GM12801 (cell line): ENCODE results near the gene PRDM16.

Experiments
- TF ChIP-seq, protein P1 (sequence below): IDR thresholded peaks from one replicate; pipeline ENCODE4 v1.5.1; 2011; ENCODE audit warnings: control low read depth; ENCODE audit not compliant: insufficient read length; ENCODE audit errors: extremely low read depth

Gene PRDM16

DNA sequence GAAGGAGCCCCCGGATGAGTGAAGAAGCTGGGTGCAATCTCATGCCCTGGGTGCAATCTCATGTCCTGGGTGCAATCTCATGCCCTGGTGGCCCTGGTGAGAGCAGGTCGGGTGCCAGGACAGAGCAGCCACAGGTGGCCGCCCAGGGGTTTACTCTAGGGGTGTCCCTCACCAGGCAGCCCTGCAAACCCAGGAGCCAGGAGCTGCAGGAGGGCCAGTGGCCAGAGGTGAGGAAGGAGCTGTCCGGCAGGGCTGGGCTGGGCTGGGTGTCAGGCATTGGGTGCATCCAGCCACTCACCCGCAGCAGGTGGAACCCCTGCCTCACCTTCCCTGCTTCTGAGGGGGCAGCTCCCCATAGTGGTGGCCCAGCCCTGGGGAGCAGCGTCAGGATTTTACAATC lies 79.2 kb downstream of the PRDM16 start:
- TF ChIP-seq, protein P1, sequence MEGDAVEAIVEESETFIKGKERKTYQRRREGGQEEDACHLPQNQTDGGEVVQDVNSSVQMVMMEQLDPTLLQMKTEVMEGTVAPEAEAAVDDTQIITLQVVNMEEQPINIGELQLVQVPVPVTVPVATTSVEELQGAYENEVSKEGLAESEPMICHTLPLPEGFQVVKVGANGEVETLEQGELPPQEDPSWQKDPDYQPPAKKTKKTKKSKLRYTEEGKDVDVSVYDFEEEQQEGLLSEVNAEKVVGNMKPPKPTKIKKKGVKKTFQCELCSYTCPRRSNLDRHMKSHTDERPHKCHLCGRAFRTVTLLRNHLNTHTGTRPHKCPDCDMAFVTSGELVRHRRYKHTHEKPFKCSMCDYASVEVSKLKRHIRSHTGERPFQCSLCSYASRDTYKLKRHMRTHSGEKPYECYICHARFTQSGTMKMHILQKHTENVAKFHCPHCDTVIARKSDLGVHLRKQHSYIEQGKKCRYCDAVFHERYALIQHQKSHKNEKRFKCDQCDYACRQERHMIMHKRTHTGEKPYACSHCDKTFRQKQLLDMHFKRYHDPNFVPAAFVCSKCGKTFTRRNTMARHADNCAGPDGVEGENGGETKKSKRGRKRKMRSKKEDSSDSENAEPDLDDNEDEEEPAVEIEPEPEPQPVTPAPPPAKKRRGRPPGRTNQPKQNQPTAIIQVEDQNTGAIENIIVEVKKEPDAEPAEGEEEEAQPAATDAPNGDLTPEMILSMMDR: no peak

DNA sequence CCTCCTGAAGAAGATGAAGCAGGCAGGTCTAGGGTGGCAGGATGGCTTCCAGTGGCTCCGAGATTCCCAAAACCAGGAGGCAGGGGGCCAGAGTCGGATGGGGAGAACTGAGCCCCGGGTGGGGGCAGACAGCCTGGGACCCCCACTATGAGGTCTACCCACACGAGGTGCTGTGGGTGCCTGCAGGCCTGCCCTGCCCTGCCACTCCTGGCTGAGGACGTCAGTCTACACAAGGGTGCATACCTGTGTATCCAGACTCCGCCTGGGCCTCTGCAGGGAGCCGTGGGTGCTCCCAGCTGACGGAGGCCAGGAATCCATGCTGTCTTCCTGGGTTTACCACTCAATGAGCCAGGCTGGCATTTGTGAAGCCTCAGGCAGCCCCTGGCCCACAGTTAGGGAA lies 80.3 kb downstream of the PRDM16 start:
- TF ChIP-seq, protein P1: no peak

DNA sequence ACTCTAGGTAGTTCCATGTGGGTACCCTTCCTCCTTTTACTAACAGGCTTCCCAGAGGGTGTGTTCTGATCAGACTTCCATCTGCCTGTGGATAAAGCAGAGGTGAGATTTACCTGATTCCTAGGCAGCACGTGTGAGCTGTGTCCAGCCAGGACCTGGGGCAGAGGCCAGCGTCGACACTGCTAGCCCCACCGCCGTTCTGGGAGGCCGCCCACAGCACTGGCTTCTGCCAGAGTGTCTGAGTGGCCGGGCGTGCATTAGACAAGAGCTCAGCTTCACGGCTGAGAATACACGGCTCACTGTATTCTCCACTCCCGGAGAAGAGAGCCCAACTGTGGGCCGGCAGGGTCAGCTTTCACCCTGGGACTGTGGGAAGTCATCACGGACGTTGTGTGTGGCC lies 82.5 kb downstream of the PRDM16 start:
- TF ChIP-seq, protein P1: no peak

DNA sequence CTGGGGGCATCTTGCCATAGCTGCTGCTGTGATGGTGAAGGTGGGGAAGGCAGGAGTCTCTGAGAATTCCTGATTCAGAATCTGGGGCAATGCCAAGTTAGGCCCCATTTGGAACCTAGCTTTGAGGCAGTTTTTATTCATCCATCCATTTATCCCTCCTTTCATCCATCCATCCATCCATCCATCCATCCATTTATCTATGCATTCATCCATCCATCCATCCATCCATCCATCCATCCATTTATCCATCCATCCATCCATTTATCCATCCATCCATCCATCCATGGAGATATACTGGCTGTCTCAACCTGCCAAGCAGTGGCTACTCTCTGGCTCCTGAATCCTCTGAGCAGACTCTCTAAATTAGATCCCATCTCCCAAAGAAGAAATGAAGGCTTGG lies 83.1 kb downstream of the PRDM16 start:
- TF ChIP-seq, protein P1: no peak

DNA sequence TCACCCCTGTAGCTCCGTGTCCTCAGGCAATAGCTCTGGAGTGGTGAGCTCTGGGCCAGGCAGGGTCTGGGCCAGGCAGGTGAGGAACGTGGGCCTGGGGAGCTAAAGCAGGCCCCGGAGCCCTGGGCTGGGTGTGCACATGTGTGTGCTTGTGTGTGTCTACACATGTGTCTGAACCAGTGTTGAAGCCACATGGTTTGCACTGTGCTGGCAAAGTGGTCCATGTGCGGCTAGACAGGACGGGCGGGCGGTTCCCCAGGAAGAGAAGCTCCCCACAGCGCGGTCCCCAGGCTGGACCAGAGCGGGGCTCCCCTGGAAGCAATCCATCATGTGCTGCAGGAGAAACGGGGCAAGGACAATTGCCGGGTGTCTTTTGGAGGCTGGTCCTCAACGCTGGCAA lies 84.2 kb downstream of the PRDM16 start:
- TF ChIP-seq, protein P1: no peak

DNA sequence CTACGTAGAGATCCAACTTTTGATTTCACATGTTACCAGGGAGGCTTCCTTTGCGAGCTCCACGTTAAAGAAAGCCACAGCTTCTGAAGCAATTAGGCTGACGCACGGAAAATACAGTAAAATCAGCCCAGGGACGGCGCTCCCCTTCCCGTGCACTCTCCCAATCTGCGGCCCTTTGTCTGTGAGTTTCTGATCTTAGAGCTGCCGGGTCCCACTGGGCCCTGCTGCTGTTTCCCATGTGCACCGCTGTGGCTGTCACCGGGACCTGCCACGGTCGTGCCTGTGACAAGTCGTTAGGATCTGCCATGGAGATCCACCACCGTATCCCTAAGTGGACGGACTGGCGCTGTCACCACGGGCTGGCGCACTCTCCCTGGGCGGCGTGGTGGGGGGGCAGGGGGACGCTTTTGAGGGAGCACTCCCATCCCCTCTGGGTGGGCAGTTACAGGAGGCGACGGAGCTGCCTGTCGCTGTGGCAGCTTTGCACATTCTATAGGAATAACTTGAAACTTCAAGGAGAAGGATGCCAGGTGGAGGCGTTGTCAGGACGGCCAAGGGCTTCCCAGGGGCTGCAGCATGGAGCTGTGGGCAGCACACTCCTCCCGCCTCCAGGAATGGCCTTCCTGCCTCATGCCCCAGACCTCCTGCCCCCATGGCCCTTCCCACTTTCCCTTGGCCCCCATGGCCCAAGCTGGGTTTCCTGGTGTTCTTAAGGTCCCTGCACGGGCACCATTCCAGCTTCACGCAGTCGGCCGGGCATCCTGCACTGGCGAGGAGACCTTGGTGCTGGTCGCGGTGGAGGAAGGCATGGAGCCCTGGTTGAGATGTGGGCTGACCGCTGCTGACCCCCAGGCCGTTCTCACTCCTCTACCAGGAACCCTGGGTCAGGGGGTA lies 85.1 kb downstream of the PRDM16 start:
- TF ChIP-seq, protein P1: no peak

DNA sequence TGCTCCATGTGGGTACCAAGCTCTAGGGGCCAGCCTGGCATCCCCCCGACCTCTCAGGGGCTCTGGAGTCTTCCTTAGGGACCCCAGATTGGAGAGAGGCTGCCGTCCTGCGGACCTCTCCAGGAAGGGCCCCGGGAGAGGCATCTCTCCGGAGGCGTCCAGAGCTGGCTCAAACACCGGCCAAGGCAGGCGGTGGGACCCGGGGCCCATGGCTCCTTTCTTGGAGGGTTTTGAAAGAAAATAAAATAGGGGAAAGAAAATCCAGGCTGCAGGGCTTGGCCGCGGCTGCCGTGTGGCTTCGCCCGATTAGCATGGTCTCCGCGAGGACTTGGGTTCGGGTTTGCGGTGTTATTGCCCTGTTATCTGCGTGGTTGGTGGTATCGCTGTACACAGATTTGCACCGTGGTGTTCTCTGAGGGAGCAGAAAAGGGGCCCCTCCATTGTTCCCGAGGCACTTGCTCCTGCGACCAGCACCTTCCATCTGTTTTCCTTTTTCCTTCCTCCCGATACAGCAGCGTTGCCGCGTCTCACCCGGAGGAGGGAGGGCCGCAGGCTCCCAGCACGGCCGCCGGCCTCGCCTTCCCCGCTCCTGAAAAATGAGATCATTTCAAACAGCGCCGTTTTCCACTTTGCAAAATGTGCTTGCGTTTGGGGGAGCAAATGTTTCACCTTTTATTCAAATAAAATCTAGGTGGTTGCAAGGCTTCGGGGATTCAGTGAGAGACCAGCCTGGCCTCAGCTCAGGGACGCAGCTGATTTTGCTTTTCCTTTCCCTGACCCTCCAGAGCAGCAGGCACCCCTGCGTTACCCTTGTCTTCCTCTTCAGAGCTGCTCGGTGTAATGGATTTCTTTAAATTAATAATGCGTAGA lies 86.3 kb downstream of the PRDM16 start:
- TF ChIP-seq, protein P1: no peak
